Measurements from ENCODE around the gene PSTK.
A peak's percentile ranks its signal among the peaks of the same experiment; 100 is the strongest.

PSTK gene

DNA sequence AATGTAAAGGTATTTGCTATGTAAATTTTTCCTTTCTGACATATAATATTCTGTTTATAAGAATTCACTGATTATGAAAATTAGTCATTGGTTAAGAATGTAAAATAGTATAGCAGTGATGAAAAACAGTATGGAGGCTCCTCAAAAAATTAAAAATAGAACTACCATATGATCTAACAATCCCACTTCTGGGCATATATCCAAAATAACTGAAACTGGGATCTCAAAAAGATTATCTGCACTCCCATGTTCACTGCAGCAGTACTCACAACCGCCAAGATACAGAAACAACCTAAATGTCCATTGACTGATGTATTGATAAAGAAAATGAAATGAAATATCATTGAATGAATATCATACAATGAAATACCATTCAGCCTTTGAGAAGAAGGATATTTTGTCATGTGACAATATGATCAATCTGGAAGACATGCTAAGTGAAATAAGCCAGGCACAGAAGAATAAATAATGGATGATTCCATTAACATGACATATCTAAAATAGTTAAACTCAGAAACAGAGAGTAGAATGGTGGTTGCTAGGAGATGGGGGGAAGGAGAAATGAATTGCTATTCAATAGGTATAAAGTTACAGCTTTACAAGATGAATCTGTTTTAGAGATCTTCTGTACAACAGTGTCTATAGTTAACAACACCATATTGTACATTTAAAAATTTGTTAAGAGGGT lies 40.2 kb upstream of the PSTK start:
- TF ChIP-seq CTCF (IDR thresholded peaks at IDR 0.05; ENCODE audit: low read depth, low read length) (no peak), EZH2phosphoT487 (IDR thresholded peaks at IDR 0.05; ENCODE audit: low read depth) (no peak)
- H3K79me2 ChIP-seq (ENCODE audit: low read length), result no peaks in the 10 kb centered on the region
- H3K4me3 ChIP-seq (ENCODE audit: low read length), result no peak overlapping the region
- H4K20me1 ChIP-seq (ENCODE audit: insufficient read depth, low read length), result no peaks in the 10 kb centered on the region
- H3K36me3 ChIP-seq (replicated peaks; ENCODE audit: low read depth, low read length), result peaks cover 19% of the 10 kb centered on the region
- no peaks in the 10 kb centered on the region for H3K4me1 ChIP-seq (ENCODE audit: low read length)
- H3K9ac ChIP-seq (ENCODE audit: low read length), result no peak overlapping the region
- H3K4me2 ChIP-seq (ENCODE audit: low read length), result no peak overlapping the region
- H2AFZ ChIP-seq (ENCODE audit: low read depth, low read length), result no peak overlapping the region
- no peak overlapping the region for H3K27ac ChIP-seq (ENCODE audit: low read length)
- no peaks in the 10 kb centered on the region for H3K27me3 ChIP-seq (ENCODE audit: low read depth, low read length)
- no peaks in the 10 kb centered on the region for H3K9me3 ChIP-seq (ENCODE audit: insufficient read depth, low read length)

DNA sequence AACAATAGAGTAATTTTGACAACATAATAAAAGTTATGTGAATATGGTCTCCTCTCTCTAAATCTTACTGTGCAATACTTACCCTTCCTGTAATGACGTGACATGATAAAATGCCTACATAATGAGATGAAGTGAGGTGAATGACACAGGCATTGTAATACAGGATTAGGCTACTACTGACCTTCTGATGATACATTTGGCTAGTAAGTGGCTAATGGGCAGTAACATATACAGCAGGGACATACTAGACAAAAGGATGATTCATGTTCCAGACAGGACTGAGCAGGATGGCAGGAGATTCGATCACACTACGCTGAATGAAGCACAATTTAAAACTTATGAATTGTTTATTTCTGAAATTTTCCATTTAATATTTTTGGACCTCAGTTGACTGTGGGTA lies 30.9 kb upstream of the PSTK start:
- no peak for TF ChIP-seq CTCF (IDR thresholded peaks at IDR 0.05; ENCODE audit: low read depth, low read length)
- TF ChIP-seq EZH2phosphoT487 (IDR thresholded peaks at IDR 0.05; ENCODE audit: low read depth), result no peak
- peaks cover 3% of the 10 kb centered on the region for H3K36me3 ChIP-seq (replicated peaks; ENCODE audit: low read depth, low read length)

GRCh38 chr10:122953902-122954730 lies 26.1 kb upstream of the PSTK start, which contains the start of gene C10orf88:
Gene C10orf88, minus strand, starts transcription at chr10:122954227. Its CDS starts 49 bp downstream, at chr10:122954178.
- Histone ChIP-seq H3K4me3 (ENCODE audit: low read length) (peak within 1 kb of the TSS; percentile 90), H3K4me2 (ENCODE audit: low read length) (peak within 1 kb of the TSS; percentile 87), H3K9ac (ENCODE audit: low read length) (peak within 1 kb of the TSS; percentile 74), H3K9me3 (ENCODE audit: insufficient read depth, low read length) (no peaks in the 10 kb centered on the region), H3K79me2 (ENCODE audit: low read length) (peaks cover 4% of the 10 kb centered on the region), H3K27me3 (ENCODE audit: low read depth, low read length) (no peaks in the 10 kb centered on the region), H3K27ac (ENCODE audit: low read length) (peak within 1 kb of the TSS; percentile 46), H2AFZ (ENCODE audit: low read depth, low read length) (peak within 1 kb of the TSS; percentile 64), H3K36me3 (replicated peaks; ENCODE audit: low read depth, low read length) (no peaks in the 10 kb centered on the region), H4K20me1 (ENCODE audit: insufficient read depth, low read length) (no peaks in the 10 kb centered on the region), H3K4me1 (ENCODE audit: low read length) (peaks cover 5% of the 10 kb centered on the region)
- TF ChIP-seq CTCF (IDR thresholded peaks at IDR 0.05; ENCODE audit: low read depth, low read length) (no peak), EZH2phosphoT487 (IDR thresholded peaks at IDR 0.05; ENCODE audit: low read depth) (no peak)

More for the DNA sequence above, 30.9 kb upstream of the PSTK start:
- Histone ChIP-seq H3K27ac (ENCODE audit: low read length) (no peak overlapping the region), H3K27me3 (ENCODE audit: low read depth, low read length) (no peaks in the 10 kb centered on the region), H3K4me2 (ENCODE audit: low read length) (no peak overlapping the region), H2AFZ (ENCODE audit: low read depth, low read length) (no peak overlapping the region), H3K9me3 (ENCODE audit: insufficient read depth, low read length) (no peaks in the 10 kb centered on the region), H3K4me3 (ENCODE audit: low read length) (no peak overlapping the region), H3K4me1 (ENCODE audit: low read length) (peaks cover under 1% of the 10 kb centered on the region; the same call in 1 of the 2 replicates), H3K9ac (ENCODE audit: low read length) (no peak overlapping the region), H4K20me1 (ENCODE audit: insufficient read depth, low read length) (no peaks in the 10 kb centered on the region), H3K79me2 (ENCODE audit: low read length) (peaks cover 4% of the 10 kb centered on the region)

DNA sequence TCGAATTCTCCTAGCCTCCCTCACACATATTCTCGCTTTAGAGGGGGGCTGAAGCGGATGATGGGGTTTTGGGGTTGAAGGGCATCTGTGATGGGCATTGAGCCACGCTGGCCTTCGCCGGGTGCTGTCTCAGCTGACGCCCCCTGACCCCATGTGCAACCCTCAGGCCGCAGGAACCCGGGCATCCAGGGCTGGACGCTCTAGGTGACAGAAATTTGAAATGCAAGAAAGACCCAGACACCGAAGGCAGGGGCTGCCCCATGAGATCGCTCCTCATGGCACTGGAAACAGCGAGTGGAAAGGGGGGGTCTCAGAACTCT lies 25.5 kb upstream of the PSTK start:
- H3K27me3 ChIP-seq (ENCODE audit: low read depth, low read length), result no peaks in the 10 kb centered on the region
- H3K9me3 ChIP-seq (ENCODE audit: insufficient read depth, low read length), result no peaks in the 10 kb centered on the region
- no peak overlapping the region for H3K9ac ChIP-seq (ENCODE audit: low read length)
- peak overlapping the region; percentile 90 for H3K4me3 ChIP-seq (ENCODE audit: low read length)
- no peak overlapping the region for H3K27ac ChIP-seq (ENCODE audit: low read length)
- H2AFZ ChIP-seq (ENCODE audit: low read depth, low read length), result peak overlapping the region; percentile 60
- H3K36me3 ChIP-seq (replicated peaks; ENCODE audit: low read depth, low read length), result no peaks in the 10 kb centered on the region
- H4K20me1 ChIP-seq (ENCODE audit: insufficient read depth, low read length), result no peaks in the 10 kb centered on the region
- peaks cover 4% of the 10 kb centered on the region for H3K79me2 ChIP-seq (ENCODE audit: low read length)
- no peak for TF ChIP-seq CTCF (IDR thresholded peaks at IDR 0.05; ENCODE audit: low read depth, low read length)
- H3K4me1 ChIP-seq (ENCODE audit: low read length), result peaks cover 5% of the 10 kb centered on the region
- H3K4me2 ChIP-seq (ENCODE audit: low read length), result peak overlapping the region; percentile 60

All from OCI-LY3 (cell line).